Breast epithelium (tissue), 3 donors: ENCODE measurements around the gene NRIP1.

Experiments used
- CTCF ChIP-seq, 3 donors: fragments of 450-650 bp; IDR thresholded peaks; one replicate each; pipeline ENCODE4 v1.5.1; 2016 to 2017; ENCODE audit warnings: antibody characterized with exemption in 3 of 3, mild to moderate bottlenecking in 3 of 3, moderate library complexity in 3 of 3
- POLR2AphosphoS5 ChIP-seq, 3 donors: sonication (generic); formaldehyde crosslinking; IDR thresholded peaks; one replicate each; pipeline ENCODE4 v1.6.1; 2017; ENCODE audit warnings: antibody characterized with exemption in 3 of 3

- TF ChIP-seq CTCF (IDR thresholded peaks at IDR 0.05) (no peak), POLR2AphosphoS5 (IDR thresholded peaks at IDR 0.05) (no peak)
Measured at GRCh38 chr21:15092745-15093144, 27.9 kb upstream of the NRIP1 start.
